NCI-H2227 treated with DMSO at 0.1 percent for 48 hours (cell line): ENCODE measurements around the gene PLCH1.

Source experiments
- DNase-seq: peaks from one replicate; lab custom pipeline; 2025; lab: John Stamatoyannopoulos, UW

The PLCH1 gene

GRCh38 chr3:155746703-155747102 lies 1.8 kb upstream of the PLCH1 start:
- DNase-seq, result no peak

- peak; percentile 58 for DNase-seq
Observed at GRCh38 chr3:155745795-155746550, 1.1 kb upstream of the PLCH1 start.

- peak; percentile 55 for DNase-seq
Observed at GRCh38 chr3:155744010-155744625, 753 bp downstream of the PLCH1 start.

- no peak for DNase-seq
Observed at GRCh38 chr3:155743606-155744005, 1.3 kb downstream of the PLCH1 start.

GRCh38 chr3:155742349-155742965 lies 2.4 kb downstream of the PLCH1 start:
- DNase-seq, result no peak

- no peak for DNase-seq
Observed at GRCh38 chr3:155741603-155742002, 3.3 kb downstream of the PLCH1 start.

- no peak for DNase-seq
Observed at GRCh38 chr3:155741101-155741500, 3.8 kb downstream of the PLCH1 start.

GRCh38 chr3:155739154-155739553 lies 5.7 kb downstream of the PLCH1 start:
- DNase-seq, result no peak

GRCh38 chr3:155738580-155739076 lies 6.2 kb downstream of the PLCH1 start:
- DNase-seq, result no peak

- no peak for DNase-seq
Observed at GRCh38 chr3:155737844-155738460, 6.9 kb downstream of the PLCH1 start.

- DNase-seq, result no peak
Observed at GRCh38 chr3:155736381-155736780, 8.5 kb downstream of the PLCH1 start.

- DNase-seq, result no peak
Observed at GRCh38 chr3:155730843-155731242, 14.0 kb downstream of the PLCH1 start.

GRCh38 chr3:155727836-155728235 lies 17.0 kb downstream of the PLCH1 start:
- DNase-seq, result no peak

- no peak for DNase-seq
Observed at GRCh38 chr3:155714295-155714718, 30.6 kb downstream of the PLCH1 start.

- DNase-seq, result no peak
Observed at GRCh38 chr3:155712008-155712407, 32.9 kb downstream of the PLCH1 start.

- DNase-seq, result no peak
Observed at GRCh38 chr3:155704771-155705559, 39.9 kb downstream of the PLCH1 start.

- no peak for DNase-seq
Observed at GRCh38 chr3:155704061-155704460, 40.8 kb downstream of the PLCH1 start.

- no peak for DNase-seq
Observed at GRCh38 chr3:155702745-155703591, 41.9 kb downstream of the PLCH1 start.

GRCh38 chr3:155701882-155702465 lies 42.9 kb downstream of the PLCH1 start:
- DNase-seq, result peak; percentile 53

- DNase-seq, result no peak
Observed at GRCh38 chr3:155697542-155697941, 47.3 kb downstream of the PLCH1 start.
